ENCODE measurements around the gene EXD3.
"Not testable (repeated sequence)": the region's sequence is repeated elsewhere in the genome, so short reads cannot be mapped to it uniquely, and the experiment has no call there.

EXD3 gene

DNA sequence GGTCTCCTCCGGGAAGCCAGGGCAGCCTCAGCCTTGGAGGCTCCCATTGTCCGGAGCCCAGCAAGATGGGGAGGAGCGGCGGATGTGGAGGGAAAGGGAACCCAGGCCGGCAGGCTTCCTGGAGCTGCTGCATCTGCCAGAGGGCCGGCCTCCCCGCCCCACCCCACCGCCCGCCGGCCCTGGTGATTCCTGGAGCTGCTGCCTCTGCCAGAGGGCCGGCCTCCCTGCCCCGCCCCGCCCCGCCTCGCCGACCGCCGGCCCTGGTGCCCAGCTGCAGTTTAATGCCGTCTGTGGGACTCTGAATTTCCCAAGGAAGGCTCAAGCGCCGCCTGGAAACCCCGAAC is 31.6 kb downstream of the EXD3 start:
- DNase-seq: no peak

DNA sequence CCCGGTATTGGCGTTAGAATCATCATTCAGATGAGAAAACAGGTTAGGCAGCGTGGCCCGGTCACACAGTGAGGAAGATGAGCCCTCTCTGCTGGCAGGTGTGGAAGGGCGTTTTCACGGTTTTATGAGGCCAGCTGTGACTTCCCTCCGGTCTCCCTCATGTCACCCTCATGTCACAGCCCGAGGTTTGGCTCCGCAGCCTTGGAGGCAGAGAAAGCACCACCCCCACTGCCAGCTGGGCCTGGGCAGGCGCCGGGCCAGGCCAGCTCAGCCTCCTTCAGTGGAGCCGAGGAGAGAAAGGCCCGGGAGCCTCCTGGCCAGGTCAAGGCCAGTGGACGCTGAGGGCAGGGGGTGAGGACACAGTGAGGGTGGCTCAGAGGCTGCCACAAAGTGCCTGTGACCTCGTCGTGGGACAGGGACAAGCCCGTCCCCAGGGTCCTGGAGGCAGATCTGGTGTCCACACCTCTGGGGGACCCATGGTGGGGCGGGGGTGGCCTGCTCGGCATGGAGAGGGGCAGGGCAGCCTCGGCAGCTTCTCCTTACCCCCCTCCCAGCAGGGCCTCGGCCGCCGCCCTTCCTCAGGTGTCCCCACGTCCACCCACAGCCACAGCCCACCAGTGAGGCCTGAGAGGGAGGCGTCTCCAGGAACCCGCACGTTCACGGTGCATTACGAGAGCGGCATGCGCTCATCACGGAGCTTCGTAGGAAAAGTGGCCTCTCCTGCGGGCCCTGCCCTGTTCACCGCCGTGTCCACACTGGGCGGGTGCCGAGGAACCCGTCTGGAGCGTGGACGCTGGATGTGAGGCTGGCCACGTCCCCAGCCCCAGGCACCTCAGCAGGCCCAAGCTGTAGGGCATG is 32.2 kb downstream of the EXD3 start:
- no peak for DNase-seq

GRCh38 chr9:137389428-137389746 is 33.6 kb downstream of the EXD3 start:
- no peak for DNase-seq

DNA sequence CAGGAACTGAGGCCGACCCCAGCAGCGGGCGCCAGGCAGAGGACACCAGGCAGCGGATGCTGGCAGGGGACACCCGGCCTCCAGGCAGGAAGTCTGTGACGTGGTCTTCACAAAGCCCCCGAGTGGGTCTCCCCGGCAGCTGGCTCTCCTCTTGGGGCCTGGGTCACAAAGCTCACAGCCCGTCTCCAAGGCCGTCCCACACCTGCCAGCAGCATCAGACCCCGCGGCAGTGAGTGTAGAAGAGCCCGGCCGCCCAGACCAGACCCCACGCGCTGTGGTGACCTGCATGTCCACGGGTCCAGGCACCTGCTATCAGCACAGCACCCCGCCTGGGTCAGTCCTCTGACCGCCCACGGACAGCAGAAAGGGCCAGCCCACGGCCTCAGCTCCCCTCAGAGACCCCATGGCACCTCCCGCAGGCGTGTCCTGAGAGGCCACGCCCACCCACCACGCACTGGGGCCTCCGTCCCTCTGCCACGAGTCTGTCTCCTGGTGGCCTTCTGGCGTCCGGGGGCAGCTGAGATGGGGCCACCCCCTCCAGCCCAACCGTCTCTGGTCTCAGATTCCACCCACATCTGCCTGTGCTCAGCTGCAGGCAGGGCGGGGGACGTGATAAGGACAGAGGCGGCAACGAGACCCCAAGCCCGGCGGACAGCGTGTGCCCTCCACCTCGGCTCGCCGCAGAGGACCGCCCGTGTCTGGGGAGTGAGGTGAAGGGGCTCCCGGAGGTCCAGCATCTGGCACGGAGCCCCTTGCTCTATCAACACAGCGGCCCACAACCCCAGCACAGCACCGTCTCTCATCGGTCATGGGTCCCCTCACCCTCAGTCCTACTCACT is 34.2 kb downstream of the EXD3 start:
- no peak for DNase-seq

DNA sequence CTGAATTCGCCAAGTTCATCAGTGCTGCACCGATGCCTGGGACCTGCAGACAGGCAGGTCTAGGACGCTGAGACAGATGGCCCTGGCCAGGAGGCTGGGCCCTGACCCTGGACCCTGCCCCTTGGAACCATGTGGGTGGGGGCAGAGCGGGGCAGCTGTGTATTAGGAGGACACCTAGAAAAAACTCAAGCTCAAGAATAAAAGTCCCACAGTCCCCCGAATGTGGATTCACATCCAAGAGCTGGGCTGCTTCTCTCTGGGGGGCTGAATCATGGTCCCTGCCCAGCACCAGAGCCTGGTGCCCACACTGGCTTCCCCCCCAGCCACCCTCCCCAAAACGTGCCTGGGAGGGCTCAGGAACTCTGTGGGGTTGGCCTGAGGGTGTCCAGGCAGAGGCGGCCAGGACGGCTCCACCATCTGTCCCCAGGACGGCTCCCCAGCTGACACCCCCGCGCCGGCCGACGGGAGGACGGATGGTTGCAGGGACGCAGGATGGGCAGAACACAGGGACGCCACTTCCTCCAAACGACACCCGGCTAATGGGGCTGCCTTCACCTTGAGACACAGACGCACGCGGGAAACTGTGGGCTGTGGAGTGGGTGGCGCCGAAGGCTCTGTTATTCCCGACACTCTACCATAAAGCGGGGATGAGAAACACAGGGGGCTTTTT is 34.9 kb downstream of the EXD3 start:
- DNase-seq: no peak

GRCh38 chr9:137387114-137387890 is 35.7 kb downstream of the EXD3 start:
- DNase-seq: no peak

GRCh38 chr9:137386507-137387113 is 36.4 kb downstream of the EXD3 start:
- DNase-seq: not testable (repeated sequence)

DNA sequence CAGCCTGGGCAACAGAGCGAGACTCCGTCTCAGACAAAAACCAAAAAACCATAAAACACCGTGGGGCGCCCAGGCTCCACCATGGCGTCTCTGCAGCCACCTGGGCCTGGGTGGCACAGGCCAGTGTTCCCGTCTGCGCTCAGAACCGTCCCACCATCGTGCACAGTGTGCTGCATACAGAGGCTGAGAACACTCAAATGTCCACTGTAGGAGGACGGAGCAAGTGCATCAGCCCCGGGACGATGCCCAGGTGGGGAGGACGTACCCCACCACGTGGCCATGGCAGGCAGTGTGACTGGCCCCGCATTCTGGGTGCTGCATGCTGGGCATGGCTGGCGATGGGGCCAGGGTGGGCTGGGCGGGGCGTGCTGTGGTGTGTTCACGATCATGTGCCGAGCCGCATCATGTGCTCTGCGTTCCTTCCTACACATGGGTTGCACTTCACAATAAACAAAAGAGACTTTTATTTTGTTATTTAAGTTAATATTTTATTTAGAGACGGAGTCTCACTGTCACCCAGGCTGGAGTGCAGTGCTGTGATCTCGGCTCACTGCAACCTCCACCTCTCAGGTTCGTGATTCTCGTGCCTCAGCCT is 37.8 kb downstream of the EXD3 start:
- DNase-seq: no peak

DNA sequence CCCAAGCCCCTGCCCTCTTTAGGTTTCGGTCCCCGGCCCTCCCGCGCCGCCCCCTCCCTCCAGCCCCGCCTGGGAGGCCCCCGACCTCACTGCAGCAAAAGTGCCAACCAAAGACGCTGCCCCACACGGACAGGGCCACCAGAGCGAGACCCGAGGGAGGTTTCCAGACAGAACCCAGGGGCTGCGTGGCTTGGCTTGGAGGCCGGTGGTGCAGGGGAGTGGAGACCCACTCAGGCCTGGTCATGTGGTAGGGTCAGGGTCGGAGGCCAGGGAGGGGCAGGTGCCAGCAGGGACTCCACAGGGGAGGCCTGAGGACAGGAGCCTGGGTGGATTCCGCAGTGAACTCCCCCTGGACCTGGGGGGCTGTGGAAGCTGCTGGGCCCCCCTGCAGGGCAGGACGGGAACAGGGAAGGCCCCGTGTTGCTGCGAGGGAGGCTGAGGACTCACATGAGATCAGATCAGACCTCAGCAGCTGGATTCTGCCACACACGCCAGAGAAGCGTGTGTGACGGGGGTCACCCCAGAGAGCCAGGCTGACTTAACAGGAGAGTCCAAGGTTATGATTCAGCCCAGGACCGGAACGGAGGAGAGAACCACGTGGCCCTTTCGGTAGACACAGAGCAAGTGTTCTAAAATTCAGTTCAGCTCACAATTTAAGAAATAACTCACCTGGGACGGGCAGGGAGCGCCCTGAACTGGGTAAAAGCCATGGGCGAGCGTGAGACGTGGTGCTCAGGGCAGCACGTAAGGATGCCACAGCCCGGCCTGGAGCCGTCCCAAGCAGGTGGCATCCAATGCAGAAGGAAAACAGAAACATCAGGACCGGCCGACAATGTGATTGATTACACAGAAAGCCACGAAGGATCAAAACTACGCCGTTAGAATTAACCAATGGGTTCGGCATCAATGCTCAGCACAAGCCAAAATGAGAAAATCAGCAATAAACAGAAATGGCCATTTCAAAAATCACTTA is 38.9 kb downstream of the EXD3 start:
- DNase-seq: no peak

GRCh38 chr9:137383081-137383783 is 39.7 kb downstream of the EXD3 start:
- no peak for DNase-seq

DNA sequence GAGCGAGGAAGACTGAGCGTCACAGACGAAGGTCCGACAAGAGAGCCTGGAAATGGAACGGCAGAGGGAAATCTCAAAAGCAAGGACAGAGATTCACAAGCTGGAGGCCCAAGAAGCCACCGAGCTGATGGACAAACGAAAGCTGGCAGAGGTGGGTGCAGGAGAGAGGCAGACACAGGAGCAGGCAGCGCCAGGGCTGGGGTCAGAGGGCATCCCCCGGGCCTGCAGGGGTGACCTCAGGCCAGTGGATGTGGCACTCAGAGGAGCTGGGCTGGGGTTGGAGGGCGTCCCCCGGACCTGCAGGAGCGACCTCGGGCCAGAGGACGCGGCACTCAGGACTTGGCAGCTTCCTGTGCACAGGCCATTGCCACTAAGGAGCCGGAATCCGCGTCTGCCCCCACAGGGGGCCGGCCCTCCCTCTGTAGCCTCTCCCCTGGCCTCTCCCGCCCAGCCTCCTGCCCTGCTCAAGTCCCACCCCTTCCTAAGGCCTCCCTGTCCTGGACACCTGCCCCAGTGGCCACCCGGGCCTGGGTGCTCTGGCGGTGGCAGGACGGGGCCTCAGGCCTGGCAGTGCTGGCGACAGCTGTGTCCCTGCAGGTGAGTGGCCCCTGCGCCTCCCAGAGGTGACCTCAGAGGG is 40.4 kb downstream of the EXD3 start:
- no peak for DNase-seq

DNA sequence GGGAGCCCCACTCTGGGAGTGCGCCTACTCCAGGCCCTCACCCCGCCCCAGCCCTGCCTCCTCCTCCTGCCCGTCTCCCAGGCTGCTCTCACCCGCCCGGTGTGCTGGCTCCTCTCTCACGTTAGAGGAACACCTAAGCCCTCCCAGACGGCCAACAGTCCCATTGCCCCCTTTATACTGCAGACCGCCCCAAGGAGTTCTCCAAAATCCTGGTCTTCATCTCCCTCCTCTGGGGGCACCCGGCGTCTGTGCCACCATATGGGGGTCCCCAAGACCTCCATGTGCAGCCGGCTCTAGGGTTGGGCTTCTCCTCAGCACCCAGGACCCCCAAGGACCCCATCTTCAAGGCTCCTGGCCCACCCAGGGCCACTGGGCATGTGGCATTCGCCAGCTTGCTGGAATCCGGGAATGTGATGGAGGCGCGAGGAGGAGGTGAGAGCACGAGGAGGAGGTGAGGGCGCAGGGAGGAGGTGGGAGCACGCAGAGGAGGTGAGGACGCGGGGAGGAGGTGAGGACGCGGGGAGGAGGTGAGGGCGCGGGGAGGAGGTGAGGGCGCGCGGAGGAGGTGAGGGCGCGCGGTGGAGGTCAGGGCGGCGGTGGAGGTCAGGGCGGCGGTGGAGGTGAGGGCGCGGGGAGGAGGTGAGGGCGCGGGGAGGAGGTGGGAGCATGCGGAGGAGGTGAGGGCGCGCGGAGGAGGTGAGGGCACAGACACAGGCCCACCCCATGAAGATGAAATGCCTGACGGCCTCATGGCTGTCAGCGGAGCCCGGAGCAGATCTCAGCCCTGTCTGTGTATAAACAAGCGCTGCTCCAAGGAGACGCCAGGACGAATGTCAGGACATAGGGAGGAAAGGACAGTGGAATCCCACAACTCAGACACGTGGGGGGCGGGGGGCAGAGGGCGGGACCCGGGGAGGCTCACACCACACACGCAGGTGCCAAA is 41.2 kb downstream of the EXD3 start:
- no peak for DNase-seq

DNA sequence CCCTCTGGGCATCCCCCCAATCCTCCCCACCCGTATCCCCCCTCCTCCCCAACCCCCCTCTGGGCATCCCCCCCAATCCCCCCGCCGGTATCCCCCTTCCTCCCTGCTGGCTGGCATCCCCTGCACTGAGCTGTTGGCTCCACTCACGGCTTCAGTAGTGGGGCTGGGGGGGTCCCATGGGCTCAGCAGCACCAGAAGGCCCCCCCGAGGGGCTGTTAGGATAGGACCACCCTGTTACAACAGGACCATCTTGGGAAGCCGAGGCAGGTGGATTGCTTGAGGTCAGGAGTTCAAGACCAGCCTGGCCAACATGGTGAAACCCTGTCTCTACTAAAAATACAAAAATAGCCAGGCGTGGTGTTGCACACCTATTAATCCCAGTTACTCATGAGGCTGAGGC is 42.4 kb downstream of the EXD3 start:
- DNase-seq: no peak

- no peak for DNase-seq
Measured at GRCh38 chr9:137380171-137380570, 42.8 kb downstream of the EXD3 start.

DNA sequence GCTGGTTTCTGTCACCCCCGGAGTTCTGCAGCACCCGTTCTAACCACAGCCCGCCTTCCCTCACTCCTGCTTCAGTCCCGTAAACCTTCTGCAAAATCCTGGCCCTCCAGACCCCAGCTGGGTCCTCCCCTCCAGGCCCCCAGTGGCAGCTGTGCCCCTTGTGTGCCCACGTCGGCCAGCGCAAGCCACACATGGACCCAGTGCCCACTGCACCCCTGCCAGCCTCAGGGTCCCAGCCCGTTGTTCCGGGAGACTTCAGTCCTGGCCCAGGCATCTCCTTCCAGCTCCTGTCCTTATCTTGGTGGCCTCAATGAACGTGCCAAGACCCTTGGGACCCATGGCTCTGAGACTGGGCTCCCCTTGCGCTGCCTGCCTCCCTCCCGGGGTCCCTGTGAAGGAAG is 43.2 kb downstream of the EXD3 start:
- DNase-seq: no peak

DNA sequence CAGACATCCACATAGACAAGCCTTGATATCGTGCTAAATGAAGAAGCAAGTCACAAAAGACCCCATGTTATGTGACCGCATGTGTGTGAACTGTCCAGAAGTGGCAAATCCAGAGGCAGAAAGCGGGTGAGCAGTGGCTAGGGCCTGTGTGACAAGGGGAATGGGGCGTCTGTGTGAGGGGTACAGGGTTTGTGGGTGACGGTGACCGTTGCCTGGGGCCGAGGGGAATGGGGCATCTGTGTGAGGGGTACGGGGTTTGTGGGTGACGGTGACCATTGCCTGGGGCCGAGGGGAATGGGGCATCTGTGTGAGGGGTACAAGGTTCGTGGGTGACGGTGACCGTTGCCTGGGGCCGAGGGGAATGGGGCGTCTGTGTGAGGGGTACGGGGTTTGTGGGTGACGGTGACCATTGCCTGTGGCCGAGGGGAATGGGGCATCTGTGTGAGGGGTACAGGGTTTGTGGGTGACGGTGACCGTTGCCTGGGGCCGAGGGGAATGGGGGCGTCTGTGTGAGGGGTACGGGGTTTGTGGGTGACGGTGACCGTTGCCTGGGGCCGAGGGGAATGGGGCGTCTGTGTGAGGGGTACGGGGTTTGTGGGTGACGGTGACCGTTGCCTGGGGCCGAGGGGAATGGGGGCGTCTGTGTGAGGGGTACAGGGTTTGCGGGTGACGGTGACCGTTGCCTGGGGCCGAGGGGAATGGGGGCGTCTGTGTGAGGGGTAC is 44.1 kb downstream of the EXD3 start:
- not testable (repeated sequence) for DNase-seq

GRCh38 chr9:137376386-137376785 is 46.6 kb downstream of the EXD3 start:
- no peak for DNase-seq
